Measurements from ENCODE around the gene NUP205. TPM values are rescaled to one million over a fixed set of nuclear protein-coding genes. Genes with fewer than 3 reads are reported as not detected.

The NUP205 gene
- total RNA-seq, 1 donor from 2014 or later = 91.6 TPM

GRCh38 chr7:135602304-135602703 lies 44.6 kb downstream of the NUP205 start:
- no peak for DNase-seq (ENCODE audit: low read depth)
- TF ChIP-seq CTCF (conservative IDR thresholded peaks at IDR 0.05; ENCODE audit: low read depth, low read length) = no peak
- H3K4me3 ChIP-seq (ENCODE audit: low read depth, low read length) = no peak overlapping the region

GRCh38 chr7:135616136-135616535 lies 58.4 kb downstream of the NUP205 start:
- H3K4me3 ChIP-seq (ENCODE audit: low read depth, low read length) = no peak overlapping the region
- no peak for TF ChIP-seq CTCF (conservative IDR thresholded peaks at IDR 0.05; ENCODE audit: low read depth, low read length)
- no peak for DNase-seq (ENCODE audit: low read depth)

- no peak overlapping the region for H3K4me3 ChIP-seq (ENCODE audit: low read depth, low read length)
- DNase-seq (ENCODE audit: low read depth) = no peak
- no peak for TF ChIP-seq CTCF (conservative IDR thresholded peaks at IDR 0.05; ENCODE audit: low read depth, low read length)
These were observed 60.1 kb downstream of the NUP205 start for GRCh38 chr7:135617781-135618180.

- no peak for TF ChIP-seq CTCF (conservative IDR thresholded peaks at IDR 0.05; ENCODE audit: low read depth, low read length)
- DNase-seq (ENCODE audit: low read depth) = no peak
- no peak overlapping the region for H3K4me3 ChIP-seq (ENCODE audit: low read depth, low read length)
These were observed 60.8 kb downstream of the NUP205 start for GRCh38 chr7:135618510-135618909.

- TF ChIP-seq CTCF (conservative IDR thresholded peaks at IDR 0.05; ENCODE audit: low read depth, low read length) = no peak
- no peak for DNase-seq (ENCODE audit: low read depth)
- H3K4me3 ChIP-seq (ENCODE audit: low read depth, low read length) = no peak overlapping the region
These were observed 62.7 kb downstream of the NUP205 start for GRCh38 chr7:135620447-135620846.

GRCh38 chr7:135620980-135621850 lies 63.5 kb downstream of the NUP205 start:
- DNase-seq (ENCODE audit: low read depth) = peak; percentile 50
- peak; percentile 95 for TF ChIP-seq CTCF (conservative IDR thresholded peaks at IDR 0.05; ENCODE audit: low read depth, low read length)
- no peak overlapping the region for H3K4me3 ChIP-seq (ENCODE audit: low read depth, low read length)
